ENCODE results near the gene LRP1-AS.

LRP1-AS gene

DNA sequence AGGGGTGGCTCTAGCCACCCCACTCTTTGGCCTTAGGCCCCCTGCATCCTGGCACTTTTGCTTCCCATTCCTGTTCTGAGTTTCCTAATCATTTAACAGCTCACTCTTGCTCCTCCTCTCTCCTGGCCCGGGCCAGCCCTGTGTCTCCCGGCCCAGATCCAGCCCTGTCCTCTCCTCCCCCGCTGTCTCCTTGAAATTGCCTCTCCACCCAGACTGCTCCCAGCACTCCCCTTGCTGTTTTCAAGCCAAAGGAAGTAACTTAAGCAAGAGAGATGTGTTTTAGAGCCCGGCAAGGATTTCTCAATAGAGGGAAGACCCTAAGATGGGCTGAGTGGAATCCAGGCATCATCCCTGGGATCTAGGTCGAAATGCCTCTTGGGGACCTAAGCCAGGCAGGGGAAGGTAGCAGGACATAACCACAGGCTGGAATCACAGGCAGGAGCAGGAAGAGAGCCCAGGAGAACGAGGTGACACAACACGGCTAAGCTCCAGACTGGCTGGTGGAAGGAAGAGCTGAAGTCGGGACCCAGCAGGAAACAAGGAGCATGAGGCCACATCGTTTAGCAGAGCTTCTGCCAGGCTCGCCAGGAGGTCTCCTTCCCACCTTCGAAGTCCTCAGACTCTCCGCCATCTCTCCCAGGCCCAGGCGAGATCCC, 2.0 kb upstream of the LRP1-AS start:
- Mint-ChIP-seq H3K4me3 (no peak overlapping the region), H3K4me1 (ENCODE audit: low read depth) (no peaks in the 10 kb centered on the region), H3K9me3 (no peaks in the 10 kb centered on the region), H3K36me3 (ENCODE audit: low read depth) (no peaks in the 10 kb centered on the region), H3K27me3 (ENCODE audit: low read depth) (no peaks in the 10 kb centered on the region), H3K27ac (no peak overlapping the region)
- no peak for DNase-seq (ENCODE audit: low spot score)

GRCh38 chr12:57148469-57149244, 1.2 kb upstream of the LRP1-AS start:
- Mint-ChIP-seq H3K27ac (no peak overlapping the region), H3K36me3 (ENCODE audit: low read depth) (no peaks in the 10 kb centered on the region), H3K4me3 (no peak overlapping the region), H3K27me3 (ENCODE audit: low read depth) (no peaks in the 10 kb centered on the region), H3K9me3 (no peaks in the 10 kb centered on the region), H3K4me1 (ENCODE audit: low read depth) (no peaks in the 10 kb centered on the region)
- no peak for DNase-seq (ENCODE audit: low spot score)

- no peaks in the 10 kb centered on the region for H3K9me3 Mint-ChIP-seq
- H3K4me1 Mint-ChIP-seq (ENCODE audit: low read depth): no peaks in the 10 kb centered on the region
- H3K4me3 Mint-ChIP-seq: no peak overlapping the region
- H3K36me3 Mint-ChIP-seq (ENCODE audit: low read depth): no peaks in the 10 kb centered on the region
- H3K27me3 Mint-ChIP-seq (ENCODE audit: low read depth): no peaks in the 10 kb centered on the region
- H3K27ac Mint-ChIP-seq: no peak overlapping the region
- no peak for DNase-seq (ENCODE audit: low spot score)
Observed at GRCh38 chr12:57146092-57146491, 1.3 kb downstream of the LRP1-AS start.

DNA sequence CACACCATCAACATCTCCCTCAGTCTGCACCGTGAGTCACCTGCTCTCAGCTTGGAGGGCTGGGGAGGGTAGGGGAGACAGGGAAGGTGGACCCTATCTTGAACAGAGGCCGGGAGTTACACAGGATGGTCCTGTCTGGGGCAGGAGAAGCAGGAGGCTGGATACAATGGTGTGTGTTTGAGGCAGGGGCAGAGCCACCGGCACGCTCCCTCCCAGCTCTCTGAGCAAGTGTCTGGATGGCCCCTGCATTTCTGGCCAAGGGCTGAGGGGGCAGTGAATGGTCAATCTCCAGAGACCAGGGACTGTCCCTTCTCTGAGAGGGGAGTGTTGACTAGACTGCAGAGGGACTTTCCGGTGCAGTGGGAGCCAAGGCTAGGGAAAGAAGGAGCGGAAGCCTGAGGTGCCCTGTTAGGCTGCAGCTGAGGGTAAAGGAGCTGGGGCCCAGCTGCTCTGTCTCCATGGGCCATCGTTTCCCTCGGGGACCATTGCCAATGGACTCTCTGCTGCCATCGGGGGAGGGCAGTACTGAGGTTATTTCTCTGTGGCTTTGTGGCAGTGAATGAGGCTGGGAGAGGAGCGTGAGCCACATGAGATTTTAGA, 1.9 kb downstream of the LRP1-AS start:
- DNase-seq (ENCODE audit: low spot score): no peak
- no peaks in the 10 kb centered on the region for H3K9me3 Mint-ChIP-seq
- no peak overlapping the region for H3K27ac Mint-ChIP-seq
- H3K4me3 Mint-ChIP-seq: no peak overlapping the region
- no peaks in the 10 kb centered on the region for H3K36me3 Mint-ChIP-seq (ENCODE audit: low read depth)
- no peaks in the 10 kb centered on the region for H3K27me3 Mint-ChIP-seq (ENCODE audit: low read depth)
- no peaks in the 10 kb centered on the region for H3K4me1 Mint-ChIP-seq (ENCODE audit: low read depth)

DNA sequence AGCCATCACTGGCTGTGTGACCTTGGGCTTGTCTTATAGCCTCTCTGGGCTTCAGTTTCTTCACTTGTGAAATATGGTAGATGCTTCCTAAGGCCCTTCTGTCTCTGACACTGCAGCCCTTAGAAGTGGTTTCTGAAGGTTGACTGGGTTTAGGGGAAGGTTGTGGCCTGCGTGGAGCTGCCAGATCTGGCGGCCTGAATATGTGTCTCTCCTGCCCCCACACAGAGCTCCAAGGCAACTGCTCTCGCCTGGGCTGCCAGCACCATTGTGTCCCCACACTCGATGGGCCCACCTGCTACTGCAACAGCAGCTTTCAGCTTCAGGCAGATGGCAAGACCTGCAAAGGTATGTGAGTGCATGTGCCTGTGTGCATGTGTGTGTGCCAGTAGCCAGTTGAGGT, 4.0 kb downstream of the LRP1-AS start:
- no peak overlapping the region for H3K4me3 Mint-ChIP-seq
- H3K27ac Mint-ChIP-seq: no peak overlapping the region
- no peaks in the 10 kb centered on the region for H3K36me3 Mint-ChIP-seq (ENCODE audit: low read depth)
- H3K9me3 Mint-ChIP-seq: no peaks in the 10 kb centered on the region
- no peaks in the 10 kb centered on the region for H3K4me1 Mint-ChIP-seq (ENCODE audit: low read depth)
- DNase-seq (ENCODE audit: low spot score): no peak
- H3K27me3 Mint-ChIP-seq (ENCODE audit: low read depth): no peaks in the 10 kb centered on the region

- Mint-ChIP-seq H3K36me3 (ENCODE audit: low read depth) (no peaks in the 10 kb centered on the region), H3K27me3 (ENCODE audit: low read depth) (no peaks in the 10 kb centered on the region), H3K4me3 (no peak overlapping the region), H3K27ac (no peak overlapping the region), H3K9me3 (no peaks in the 10 kb centered on the region), H3K4me1 (ENCODE audit: low read depth) (no peaks in the 10 kb centered on the region)
- no peak for DNase-seq (ENCODE audit: low spot score)
Observed at GRCh38 chr12:57142727-57143126, 4.7 kb downstream of the LRP1-AS start.

GRCh38 chr12:57142121-57142520, 5.3 kb downstream of the LRP1-AS start:
- Mint-ChIP-seq H3K27ac (no peak overlapping the region), H3K36me3 (ENCODE audit: low read depth) (no peaks in the 10 kb centered on the region), H3K4me1 (ENCODE audit: low read depth) (no peaks in the 10 kb centered on the region), H3K9me3 (no peaks in the 10 kb centered on the region), H3K4me3 (no peak overlapping the region), H3K27me3 (ENCODE audit: low read depth) (no peaks in the 10 kb centered on the region)
- no peak for DNase-seq (ENCODE audit: low spot score)

DNA sequence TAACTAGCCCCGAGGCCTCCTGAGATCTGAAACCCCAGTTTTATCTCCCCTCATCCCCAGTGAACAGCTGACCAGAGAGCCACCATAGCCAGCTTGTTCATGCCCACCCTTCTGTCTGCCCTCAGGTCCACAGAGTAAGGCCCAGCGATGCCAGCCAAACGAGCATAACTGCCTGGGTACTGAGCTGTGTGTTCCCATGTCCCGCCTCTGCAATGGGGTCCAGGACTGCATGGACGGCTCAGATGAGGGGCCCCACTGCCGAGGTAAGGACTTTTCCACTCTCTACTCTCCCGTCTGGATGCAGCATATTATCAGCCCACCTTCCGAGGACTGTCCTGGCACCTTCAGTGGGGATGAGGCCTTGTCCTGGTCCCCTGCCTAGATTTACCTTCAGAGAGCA, 6.2 kb downstream of the LRP1-AS start:
- Mint-ChIP-seq H3K9me3 (no peaks in the 10 kb centered on the region), H3K36me3 (ENCODE audit: low read depth) (no peaks in the 10 kb centered on the region)

DNA sequence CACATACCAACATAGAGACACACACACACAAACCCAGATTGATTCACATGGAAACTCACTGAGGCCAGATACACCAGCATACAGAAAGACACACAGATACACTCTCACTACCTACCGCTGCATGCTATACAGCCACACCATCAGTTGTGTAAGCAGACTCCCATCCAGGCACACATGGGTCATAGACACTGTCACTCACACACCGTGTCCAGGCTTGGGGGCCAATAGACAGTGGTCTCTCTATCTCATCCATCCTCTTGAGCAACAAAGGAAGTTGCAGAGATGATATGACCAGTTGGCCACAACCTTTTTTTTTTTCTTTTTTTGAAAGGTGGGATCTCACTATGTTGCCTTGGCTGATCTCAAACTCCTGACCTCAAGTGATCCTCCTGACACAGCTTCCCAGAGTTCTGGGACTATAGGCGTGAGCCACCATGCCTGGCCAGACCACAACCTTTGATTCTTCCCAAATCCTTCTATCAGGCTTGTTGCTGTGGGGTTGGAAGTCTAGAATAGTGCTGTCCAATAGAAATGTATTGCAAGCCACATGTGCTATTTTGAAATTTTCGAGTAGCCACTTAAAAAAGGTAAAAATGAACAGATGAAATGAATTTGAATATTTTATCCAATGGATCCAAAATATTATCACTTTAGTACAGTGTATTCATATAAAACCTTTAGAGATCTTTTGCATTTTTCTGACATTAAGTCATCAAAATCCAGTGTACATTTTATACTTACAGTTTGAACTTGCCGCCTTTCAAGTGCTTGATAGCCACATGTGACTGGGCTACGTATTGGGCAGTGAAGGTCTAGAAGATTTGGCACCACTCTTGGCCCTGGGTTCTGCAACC, 7.4 kb downstream of the LRP1-AS start:
- H3K9me3 Mint-ChIP-seq: no peaks in the 10 kb centered on the region

More for the DNA sequence above, 6.2 kb downstream of the LRP1-AS start:
- DNase-seq (ENCODE audit: low spot score): no peak
- Mint-ChIP-seq H3K4me3 (no peak overlapping the region), H3K4me1 (ENCODE audit: low read depth) (no peaks in the 10 kb centered on the region), H3K27ac (no peak overlapping the region), H3K27me3 (ENCODE audit: low read depth) (no peaks in the 10 kb centered on the region)

GRCh38 chr12:57138526-57139272, 8.7 kb downstream of the LRP1-AS start:
- no peaks in the 10 kb centered on the region for H3K36me3 Mint-ChIP-seq (ENCODE audit: low read depth)
- no peaks in the 10 kb centered on the region for H3K27me3 Mint-ChIP-seq (ENCODE audit: low read depth)
- no peak overlapping the region for H3K27ac Mint-ChIP-seq
- DNase-seq (ENCODE audit: low spot score): no peak
- H3K4me1 Mint-ChIP-seq (ENCODE audit: low read depth): no peaks in the 10 kb centered on the region
- no peak overlapping the region for H3K4me3 Mint-ChIP-seq
- H3K9me3 Mint-ChIP-seq: no peaks in the 10 kb centered on the region

More for the DNA sequence above, 7.4 kb downstream of the LRP1-AS start:
- Mint-ChIP-seq H3K4me1 (ENCODE audit: low read depth) (no peaks in the 10 kb centered on the region), H3K27ac (no peak overlapping the region), H3K27me3 (ENCODE audit: low read depth) (no peaks in the 10 kb centered on the region), H3K4me3 (no peak overlapping the region), H3K36me3 (ENCODE audit: low read depth) (no peaks in the 10 kb centered on the region)
- no peak for DNase-seq (ENCODE audit: low spot score)

DNA sequence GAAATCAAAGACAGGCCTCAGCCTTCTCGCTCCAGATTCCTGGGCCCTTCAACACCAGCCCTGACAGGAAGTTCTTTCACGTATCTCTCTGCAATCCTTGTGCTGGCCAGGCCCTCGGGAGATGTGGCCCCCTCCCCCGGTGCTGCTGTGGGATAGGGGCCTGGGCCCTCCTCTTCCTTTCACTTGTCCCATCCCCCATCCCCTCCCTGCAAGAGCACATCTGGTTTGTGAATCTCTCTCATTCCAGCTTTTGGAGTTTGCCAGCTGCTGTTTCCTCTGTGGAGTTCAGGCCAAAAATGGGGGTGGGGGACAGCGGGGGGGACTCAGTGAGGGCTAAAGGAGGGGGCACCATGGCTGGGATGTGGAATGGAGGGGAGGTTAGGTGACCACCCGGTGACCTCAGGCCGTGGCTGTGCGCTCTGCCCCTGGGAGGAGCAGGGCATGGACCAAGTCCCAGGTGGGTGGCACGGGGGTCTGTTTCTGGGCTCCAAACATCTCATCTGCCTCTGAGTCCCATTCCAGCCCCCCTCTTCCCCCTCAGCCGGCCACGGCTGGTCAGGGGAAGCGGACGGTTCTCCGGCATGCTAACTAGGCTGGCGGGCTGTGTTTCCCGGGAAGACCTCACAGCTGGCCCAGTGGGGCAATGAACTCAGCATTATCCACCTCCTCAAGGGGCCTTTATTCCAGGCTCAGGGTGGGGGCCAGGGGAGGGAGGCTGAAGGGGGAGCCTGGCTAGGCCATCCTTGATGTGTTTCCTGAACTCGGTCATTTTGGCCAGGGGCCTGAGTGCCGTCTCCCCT, 11.7 kb downstream of the LRP1-AS start:
- Mint-ChIP-seq H3K27me3 (ENCODE audit: low read depth) (peaks cover 9% of the 10 kb centered on the region), H3K27ac (no peak overlapping the region), H3K9me3 (no peaks in the 10 kb centered on the region), H3K4me1 (ENCODE audit: low read depth) (no peaks in the 10 kb centered on the region), H3K4me3 (no peak overlapping the region), H3K36me3 (ENCODE audit: low read depth) (no peaks in the 10 kb centered on the region)
- DNase-seq (ENCODE audit: low spot score): no peak

GRCh38 chr12:57134949-57135348, 12.5 kb downstream of the LRP1-AS start:
- Mint-ChIP-seq H3K36me3 (ENCODE audit: low read depth) (no peaks in the 10 kb centered on the region), H3K9me3 (no peaks in the 10 kb centered on the region), H3K27me3 (ENCODE audit: low read depth) (peaks cover 15% of the 10 kb centered on the region), H3K27ac (no peak overlapping the region), H3K4me1 (ENCODE audit: low read depth) (peaks cover under 1% of the 10 kb centered on the region), H3K4me3 (no peak overlapping the region)
- DNase-seq (ENCODE audit: low spot score): no peak

DNA sequence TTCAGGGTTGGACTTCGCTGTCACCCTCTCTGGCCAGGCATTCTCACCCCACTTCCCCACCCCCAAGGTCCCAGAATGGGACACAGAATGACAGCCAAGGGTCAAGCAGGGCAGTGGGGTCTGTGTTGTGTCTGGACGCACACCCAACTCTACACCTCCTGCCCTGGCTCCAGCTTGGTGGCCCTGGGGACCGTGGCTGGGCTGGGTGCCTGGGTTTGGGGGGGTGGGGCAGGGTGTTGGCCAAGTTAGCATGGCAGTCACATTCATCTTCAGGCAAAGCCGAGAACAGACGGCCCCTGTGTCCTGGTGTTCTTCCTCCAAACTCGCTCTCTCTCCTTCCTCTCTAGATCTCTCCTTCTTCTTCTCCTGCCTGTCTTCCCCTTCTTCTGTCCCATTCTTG, 13.5 kb downstream of the LRP1-AS start:
- Mint-ChIP-seq H3K27me3 (ENCODE audit: low read depth) (peaks cover 20% of the 10 kb centered on the region), H3K27ac (no peak overlapping the region), H3K9me3 (no peaks in the 10 kb centered on the region), H3K36me3 (ENCODE audit: low read depth) (no peaks in the 10 kb centered on the region), H3K4me3 (no peak overlapping the region), H3K4me1 (ENCODE audit: low read depth) (peaks cover 4% of the 10 kb centered on the region)
- no peak for DNase-seq (ENCODE audit: low spot score)

All from T-helper 2 cell treated with Interferon-gamma antibody and Interleukin-4, amounts not matched to agents 5 μg/mL and 100 μg/mL, for 36 hours (primary cell).